A549 treated with CORT108297 at 1 μM for 4 hours (cell line): Measurements from ENCODE around the gene STX3. TPM values are rescaled to one million over a fixed set of nuclear protein-coding genes. Genes with fewer than 3 reads are reported as not detected.

Experiments
- total RNA-seq: library from RNA; stranded (reverse); fragments of 200-300 nt; extraction: Qiagen RNA extraction; gene quantifications from 5 replicates; pipeline ENCODE4 v1.2.3, GENCODE V29; 2022

The STX3 gene
- total RNA-seq: 21.8 to 27.4 TPM (median 25.8 TPM) in 5 replicates

GRCh38 chr11:59754859-59755700 is at the start of gene STX3:
Gene STX3, plus strand, starts transcription at chr11:59755376. Its CDS starts 230 bp downstream, at chr11:59755606.

DNA sequence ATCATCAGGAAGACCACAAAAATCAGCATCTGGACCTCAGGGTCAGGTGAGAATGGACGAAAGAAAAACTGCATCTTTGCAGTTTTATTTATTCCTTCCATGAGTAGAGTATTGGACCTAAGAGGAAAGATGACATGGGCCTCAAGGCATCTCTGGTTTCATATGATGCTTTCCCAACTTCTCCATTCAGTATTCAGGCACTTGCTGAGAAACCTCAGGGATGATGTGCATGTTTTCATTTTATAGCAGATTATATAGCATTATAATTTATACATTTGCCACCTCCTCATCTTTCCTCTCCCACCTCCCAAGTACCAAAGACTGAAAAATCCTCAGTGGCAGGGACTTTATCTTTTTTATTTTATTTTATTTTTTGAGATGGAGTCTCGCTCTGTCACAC is 41.4 kb upstream of the STX3 start, which contains the start of gene OR10V1:
OR10V1 (minus strand) TSS at position 101 of the 400 bp plus-strand sequence; CDS start at position 101, 0 bp downstream.

DNA sequence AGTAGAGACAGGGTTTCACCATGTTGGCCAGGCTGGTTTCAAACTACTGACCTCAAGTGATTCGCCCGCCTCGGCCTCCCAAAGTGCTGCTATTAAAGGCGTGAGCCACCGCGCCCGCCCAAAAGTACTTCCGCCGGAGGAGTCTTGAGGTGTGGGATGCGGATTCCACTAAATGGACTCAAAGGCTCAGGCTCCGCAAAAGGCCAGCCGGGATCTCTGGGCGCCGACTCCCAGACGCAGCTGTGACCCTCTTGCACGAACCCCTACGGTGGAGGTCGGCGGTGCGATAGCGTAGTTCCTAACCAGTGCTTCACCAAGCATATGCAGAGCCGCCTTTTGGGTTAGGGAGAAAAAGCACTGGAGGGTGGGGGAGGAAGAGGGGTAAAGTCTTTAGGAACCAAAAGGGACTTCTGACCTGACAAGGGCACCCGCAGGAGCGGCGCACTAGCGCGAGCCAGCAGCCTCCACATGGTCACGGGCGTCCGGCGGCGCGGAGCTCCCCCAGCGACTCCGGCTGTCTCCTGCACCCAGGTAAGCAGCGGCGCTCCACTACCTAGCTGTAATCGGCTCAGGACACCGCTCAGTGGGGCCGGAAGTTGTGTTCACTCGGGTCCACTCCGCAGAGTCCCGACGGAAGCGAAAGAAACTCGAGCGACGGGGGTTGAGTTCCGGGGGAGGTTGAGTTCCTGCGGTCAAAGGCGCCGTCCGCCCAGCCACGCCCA is 55.2 kb downstream of the STX3 start, which contains the start of gene MRPL16:
MRPL16 (minus strand) TSS at position 590 of the 722 bp plus-strand sequence; CDS start at position 470, 120 bp downstream.

GRCh38 chr11:59845399-59845798 is 90.2 kb downstream of the STX3 start, which contains the start of gene CBLIF:
Gene CBLIF, minus strand, starts transcription at chr11:59845499. Its CDS starts 46 bp downstream, at chr11:59845453.

Other genes with a start within 250 kb of the STX3 start
- not detected in 5 replicates for gene OR4D9, start 243.8 kb upstream of the STX3 start, total RNA-seq
- 25.1 to 29.9 TPM (median 27.1 TPM) in 5 replicates for gene OSBP, start 139.6 kb upstream of the STX3 start, total RNA-seq
- 40.0 to 47.9 TPM (median 46.0 TPM) in 5 replicates for gene PATL1, start 86.3 kb upstream of the STX3 start, total RNA-seq
- gene OR10V1, start 41.5 kb upstream of the STX3 start, total RNA-seq: not detected in 5 replicates
- 64.2 to 65.4 TPM (median 64.9 TPM) in 5 replicates for gene MRPL16, start 55.4 kb downstream of the STX3 start, total RNA-seq
- not detected in 5 replicates for gene CBLIF, start 90.1 kb downstream of the STX3 start, total RNA-seq
- 0.16 to 0.30 TPM (median 0.21 TPM) in 5 replicates for gene TCN1, start 111.1 kb downstream of the STX3 start, total RNA-seq
- gene OOSP3, start 123.4 kb downstream of the STX3 start, total RNA-seq: not detected in 5 replicates
- not detected in 5 replicates for gene OOSP1, start 183.1 kb downstream of the STX3 start, total RNA-seq
- gene OOSP4A, start 208.7 kb downstream of the STX3 start, total RNA-seq: not detected in 5 replicates